GM19463 (cell line): ENCODE data around the gene ASGR1.
"Not testable (repeated sequence)": the region's sequence is repeated elsewhere in the genome, so short reads cannot be mapped to it uniquely, and the experiment has no call there.

Experiments used
- ATAC-seq: cut with Tn5 transposase; IDR thresholded peaks from one replicate; pipeline ENCODE4 v1.9.1; 2021; ENCODE audit warnings: mild to moderate bottlenecking, moderate library complexity; ENCODE audit not compliant: unreplicated experiment

ASGR1 gene

GRCh38 chr17:7191069-7191468 lies 11.9 kb upstream of the ASGR1 start:
- ATAC-seq: no peak

GRCh38 chr17:7190276-7190917 lies 11.2 kb upstream of the ASGR1 start:
- no peak for ATAC-seq

DNA sequence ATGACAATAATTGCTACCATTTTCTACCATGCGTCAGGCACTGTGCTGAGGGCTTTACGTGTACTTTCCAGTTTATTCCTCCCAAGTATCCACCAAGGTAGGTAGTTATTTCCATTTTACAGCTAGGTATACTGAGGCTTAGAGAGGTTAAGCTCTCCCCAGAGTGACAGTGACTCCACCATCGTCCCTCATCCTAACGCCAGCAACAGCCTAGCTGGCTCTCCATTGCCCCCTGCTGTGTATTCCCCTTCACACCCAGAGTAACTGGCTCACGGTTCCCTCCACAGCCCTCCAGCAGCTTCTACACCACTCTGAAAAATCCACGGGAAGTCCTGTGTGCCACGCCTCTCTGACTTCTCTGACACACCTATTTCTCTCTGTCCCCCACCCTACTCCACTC lies 7.1 kb upstream of the ASGR1 start:
- ATAC-seq: no peak

- no peak for ATAC-seq
Measured at GRCh38 chr17:7184647-7185046, 5.5 kb upstream of the ASGR1 start.

- no peak for ATAC-seq
Measured at GRCh38 chr17:7184091-7184488, 4.9 kb upstream of the ASGR1 start.

- ATAC-seq: no peak
Measured at GRCh38 chr17:7183433-7184090, 4.4 kb upstream of the ASGR1 start.

DNA sequence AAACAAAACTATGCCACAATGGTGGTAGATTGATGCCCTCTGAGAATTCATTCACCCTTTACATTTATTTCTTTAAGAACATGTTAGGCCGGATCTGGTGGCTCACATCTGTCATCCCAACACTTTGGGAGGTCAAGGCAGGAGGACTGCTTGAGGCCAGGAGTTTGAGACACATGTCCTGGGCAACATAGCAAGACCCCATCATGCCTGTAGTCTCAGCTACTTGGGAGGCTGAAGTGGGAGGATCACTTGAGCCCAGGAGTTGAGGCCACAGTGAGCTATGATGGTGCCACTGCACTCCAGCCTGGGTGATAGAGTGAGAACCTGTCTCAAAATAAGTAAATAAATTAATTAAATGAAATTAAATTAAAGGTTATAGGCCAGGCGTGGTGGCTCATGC lies 2.9 kb upstream of the ASGR1 start:
- not testable (repeated sequence) for ATAC-seq

DNA sequence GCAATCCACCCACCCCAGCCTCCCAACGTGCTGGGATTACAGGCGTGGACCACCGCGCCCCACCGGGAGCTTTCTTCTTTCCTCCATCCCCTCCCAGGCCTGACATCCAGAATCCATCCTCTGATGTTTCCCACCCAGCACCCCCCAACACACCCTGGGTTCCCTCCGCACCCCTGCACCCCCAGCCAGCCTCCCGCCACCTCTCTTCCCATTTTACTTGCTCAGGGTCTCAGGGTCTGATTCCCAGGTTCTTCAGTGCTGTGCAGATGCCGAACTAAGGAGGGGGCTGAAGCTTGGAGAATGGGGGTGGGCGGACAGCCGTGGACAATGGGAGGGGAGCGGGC lies 225 bp downstream of the ASGR1 start:
- no peak for ATAC-seq

GRCh38 chr17:7177954-7178477 lies 1.2 kb downstream of the ASGR1 start:
- ATAC-seq: no peak

DNA sequence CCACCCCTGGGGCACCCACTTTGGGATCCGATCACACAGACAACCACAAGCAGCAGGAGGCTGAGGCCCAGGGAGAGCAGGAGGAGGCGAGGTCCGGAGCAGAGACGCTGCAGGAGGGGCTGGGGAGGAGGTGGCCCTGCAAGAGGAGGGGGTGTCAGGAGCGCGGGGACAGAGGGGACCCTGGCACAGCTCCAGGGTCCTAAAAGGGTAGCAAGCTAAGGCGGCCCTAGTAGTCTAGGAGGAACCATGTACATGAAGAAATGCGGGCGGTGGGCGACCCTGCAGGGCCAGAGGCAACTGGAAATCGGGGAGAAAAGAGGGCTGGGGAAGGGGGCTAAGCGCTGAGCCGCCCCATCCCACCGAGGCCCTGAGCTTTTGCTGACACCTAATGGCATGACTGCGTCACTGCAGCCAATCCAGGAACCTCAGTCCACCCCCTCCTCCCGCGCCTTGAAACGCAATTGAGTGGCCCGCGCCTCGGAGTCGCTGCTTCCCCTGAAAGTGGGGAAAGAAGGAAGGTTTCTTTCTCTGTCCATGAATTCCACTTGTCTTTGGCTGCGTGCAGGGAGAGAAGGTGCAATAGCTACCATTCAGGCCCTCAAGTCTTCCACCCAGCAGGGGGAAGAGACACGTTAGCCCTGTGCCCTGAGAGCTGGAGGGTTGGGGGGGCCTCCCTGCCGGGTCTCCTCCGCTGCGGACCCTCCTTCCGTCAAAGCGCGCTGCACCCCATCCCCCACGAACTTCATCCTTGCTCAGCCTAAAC lies 1.8 kb downstream of the ASGR1 start:
- ATAC-seq: no peak

GRCh38 chr17:7176841-7177190 lies 2.4 kb downstream of the ASGR1 start:
- ATAC-seq: no peak

GRCh38 chr17:7176107-7176840 lies 2.9 kb downstream of the ASGR1 start:
- ATAC-seq: no peak

DNA sequence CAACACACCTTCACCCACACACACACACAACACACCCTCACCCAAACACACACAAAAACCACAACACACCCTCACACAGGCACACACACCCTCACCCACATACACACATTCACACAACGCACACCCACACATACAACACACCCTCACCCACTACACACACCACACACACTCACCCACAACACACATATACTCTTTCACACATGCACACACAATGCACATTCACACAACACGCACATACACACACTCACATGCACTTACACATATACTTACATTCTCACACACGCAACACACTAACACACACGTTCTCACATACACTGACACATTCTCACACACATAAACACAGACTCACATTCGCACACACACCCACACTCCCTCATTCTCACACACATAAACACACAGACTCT lies 3.8 kb downstream of the ASGR1 start:
- no peak for ATAC-seq

GRCh38 chr17:7174603-7175326 lies 4.4 kb downstream of the ASGR1 start:
- ATAC-seq: no peak

- ATAC-seq: no peak
Measured at GRCh38 chr17:7173687-7174602, 5.2 kb downstream of the ASGR1 start.

GRCh38 chr17:7172522-7173191 lies 6.5 kb downstream of the ASGR1 start:
- ATAC-seq: not testable (repeated sequence)

DNA sequence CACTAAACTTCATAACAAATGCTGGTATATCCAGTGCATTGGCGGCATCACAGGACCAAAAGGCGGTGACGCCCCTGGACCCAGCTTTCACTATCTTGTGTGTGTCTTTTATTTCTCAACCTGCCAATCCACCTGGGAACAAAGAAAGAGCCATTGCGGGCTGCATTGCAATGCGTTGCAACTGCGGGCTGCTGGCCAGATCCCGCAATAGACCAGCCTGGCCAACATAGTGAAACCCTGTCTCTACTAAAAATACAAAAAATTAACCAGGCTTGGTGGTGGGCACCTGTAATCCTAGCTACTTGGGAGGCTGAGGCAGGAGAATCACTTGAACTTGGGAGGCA lies 9.6 kb downstream of the ASGR1 start:
- not testable (repeated sequence) for ATAC-seq

DNA sequence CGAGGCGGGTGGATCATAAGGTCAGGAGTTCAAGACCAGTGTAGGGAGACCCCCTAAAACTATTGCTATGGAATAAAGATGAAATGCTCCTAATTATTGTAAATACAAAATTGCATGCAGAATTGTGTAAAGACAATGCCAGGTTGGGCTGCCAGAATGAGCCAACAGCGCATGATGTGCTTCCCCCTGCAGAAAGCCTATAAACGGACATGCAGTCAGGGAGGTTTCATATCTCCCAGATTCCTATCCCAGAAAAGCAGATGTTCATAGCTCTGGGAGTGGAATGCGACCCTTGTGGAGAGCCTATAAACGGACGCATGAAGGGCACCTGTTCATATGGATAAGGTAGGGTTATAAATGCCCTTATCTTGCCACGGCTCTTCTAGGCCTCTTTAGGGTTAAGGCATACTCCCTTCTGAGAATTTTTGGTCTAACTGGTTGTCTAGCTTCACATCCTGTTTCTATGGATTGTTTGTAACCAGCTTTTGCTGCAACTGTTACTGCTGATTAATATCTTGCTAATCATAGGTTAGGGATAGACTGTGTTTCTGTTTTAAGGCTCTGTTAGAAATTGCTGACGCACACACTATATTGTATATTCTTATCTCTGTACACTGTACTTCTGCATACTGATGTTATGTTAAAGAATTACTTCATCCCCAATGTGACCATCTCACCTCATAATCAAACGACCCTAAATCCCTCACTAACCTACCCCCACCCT lies 10.2 kb downstream of the ASGR1 start:
- not testable (repeated sequence) for ATAC-seq

DNA sequence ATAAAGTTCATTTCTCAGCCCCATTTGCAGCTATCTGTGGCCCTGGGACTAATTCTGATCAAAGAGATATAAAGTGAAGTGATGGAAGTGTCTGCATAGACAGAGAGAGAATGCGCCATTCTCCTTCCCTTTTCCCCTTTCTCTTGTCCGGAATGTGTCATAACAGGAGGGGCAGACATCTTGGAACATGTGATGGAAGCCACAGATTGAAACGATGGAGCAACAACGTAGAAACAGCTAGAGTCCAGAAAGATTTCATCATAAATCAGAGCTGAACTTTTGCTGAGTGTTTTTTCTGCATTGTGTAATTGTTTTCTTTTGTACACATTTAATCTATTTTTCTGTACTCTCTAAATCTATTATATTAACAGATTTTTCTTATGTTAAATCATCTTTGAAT lies 11.3 kb downstream of the ASGR1 start:
- no peak for ATAC-seq
